GM19193 (cell line): ENCODE measurements around the gene CDC14A.

Experiments
- POLR2A ChIP-seq: IDR thresholded peaks from 4 replicates; pipeline ENCODE4 v1.6.1; 2011; ENCODE audit not compliant: insufficient read depth, insufficient read length; ENCODE audit errors: extremely low read depth

The CDC14A gene

GRCh38 chr1:100423832-100424337 is 71.6 kb downstream of the CDC14A start:
- TF ChIP-seq POLR2A = no peak

DNA sequence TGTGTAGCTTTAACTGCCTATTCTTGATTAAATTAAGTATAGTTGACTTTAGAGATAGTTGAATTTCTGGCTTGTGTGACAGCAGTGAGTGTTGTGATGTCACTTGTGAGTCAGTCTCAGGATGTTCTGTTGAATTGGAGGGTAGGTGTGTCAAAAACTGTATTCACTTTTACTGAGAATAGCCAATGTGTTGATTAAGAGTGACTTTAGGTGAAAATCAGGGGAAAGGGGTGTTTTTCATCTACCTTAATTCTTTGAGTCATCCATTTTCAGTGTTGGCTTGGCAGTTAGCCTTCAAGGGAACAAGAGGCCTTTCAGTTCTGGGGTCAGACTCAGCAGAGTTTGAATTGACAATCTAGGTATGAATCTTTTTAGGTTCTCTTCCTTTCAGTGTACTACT is 75.9 kb downstream of the CDC14A start:
- TF ChIP-seq POLR2A = no peak

DNA sequence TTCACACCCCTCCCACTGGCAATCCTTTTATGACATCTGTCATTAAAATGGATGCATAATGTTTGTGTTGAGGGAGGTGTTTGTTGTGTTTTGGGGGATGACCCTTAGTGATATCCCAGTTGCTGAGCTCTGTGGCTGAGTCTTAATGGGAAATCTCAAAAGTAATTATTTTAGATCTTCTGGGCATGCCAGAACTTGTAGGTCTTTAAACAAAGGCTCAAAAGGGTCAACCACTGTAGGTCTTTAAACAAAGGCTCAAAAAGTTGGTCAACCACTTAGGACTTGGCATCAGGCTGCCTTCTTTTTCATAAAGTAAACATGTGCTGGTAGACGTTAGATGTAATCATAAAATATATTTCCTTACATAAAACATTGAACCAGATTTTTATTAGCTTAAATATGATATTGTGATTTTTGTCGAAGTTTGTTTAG is 78.0 kb downstream of the CDC14A start:
- TF ChIP-seq POLR2A = no peak

GRCh38 chr1:100431954-100432353 is 79.6 kb downstream of the CDC14A start:
- no peak for TF ChIP-seq POLR2A

DNA sequence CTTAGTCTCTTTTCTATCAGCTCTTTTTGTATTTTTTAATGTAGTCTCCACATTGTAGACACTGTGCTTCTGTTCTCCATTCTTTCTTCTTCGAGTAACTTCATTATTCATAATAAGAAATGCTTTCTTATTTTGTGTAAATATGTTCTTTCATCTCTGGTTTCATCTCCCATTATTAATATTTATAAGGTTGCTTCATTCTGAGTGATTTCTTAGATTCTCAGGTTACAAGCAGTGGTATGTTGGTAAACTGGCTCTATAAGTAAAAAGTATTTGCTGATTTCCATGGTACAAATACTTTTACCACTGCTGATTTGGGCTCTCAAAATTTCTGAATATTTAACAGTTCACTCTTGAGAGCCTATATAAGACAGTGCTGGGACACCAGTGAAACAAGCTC is 81.3 kb downstream of the CDC14A start:
- no peak for TF ChIP-seq POLR2A

GRCh38 chr1:100434831-100435230 is 82.5 kb downstream of the CDC14A start:
- TF ChIP-seq POLR2A = no peak

GRCh38 chr1:100438375-100438774 is 86.1 kb downstream of the CDC14A start:
- no peak for TF ChIP-seq POLR2A

DNA sequence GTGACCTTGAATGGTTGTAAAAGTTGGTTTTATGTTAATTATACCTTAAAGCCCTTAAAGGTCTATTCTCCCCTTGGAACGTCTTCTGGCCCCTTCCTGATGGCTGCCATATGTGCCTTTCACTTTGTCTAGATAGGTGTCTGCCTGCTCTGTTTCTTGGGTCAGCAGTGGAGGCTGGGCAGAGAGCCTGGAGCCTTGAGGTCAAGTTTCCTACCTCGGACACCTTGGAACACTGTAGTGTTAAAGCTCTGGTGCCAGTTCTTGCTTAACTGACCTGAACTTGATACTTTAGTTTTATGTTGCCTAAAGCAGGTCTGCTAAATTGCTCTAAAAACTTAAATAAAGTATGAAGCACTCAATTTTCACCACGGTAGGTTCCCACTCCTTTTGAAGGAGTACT is 86.5 kb downstream of the CDC14A start:
- no peak for TF ChIP-seq POLR2A

- TF ChIP-seq POLR2A = no peak
Observed at GRCh38 chr1:100440075-100440809, 87.9 kb downstream of the CDC14A start.

- no peak for TF ChIP-seq POLR2A
Observed at GRCh38 chr1:100441146-100441545, 88.8 kb downstream of the CDC14A start.

GRCh38 chr1:100441651-100442050 is 89.3 kb downstream of the CDC14A start:
- no peak for TF ChIP-seq POLR2A

DNA sequence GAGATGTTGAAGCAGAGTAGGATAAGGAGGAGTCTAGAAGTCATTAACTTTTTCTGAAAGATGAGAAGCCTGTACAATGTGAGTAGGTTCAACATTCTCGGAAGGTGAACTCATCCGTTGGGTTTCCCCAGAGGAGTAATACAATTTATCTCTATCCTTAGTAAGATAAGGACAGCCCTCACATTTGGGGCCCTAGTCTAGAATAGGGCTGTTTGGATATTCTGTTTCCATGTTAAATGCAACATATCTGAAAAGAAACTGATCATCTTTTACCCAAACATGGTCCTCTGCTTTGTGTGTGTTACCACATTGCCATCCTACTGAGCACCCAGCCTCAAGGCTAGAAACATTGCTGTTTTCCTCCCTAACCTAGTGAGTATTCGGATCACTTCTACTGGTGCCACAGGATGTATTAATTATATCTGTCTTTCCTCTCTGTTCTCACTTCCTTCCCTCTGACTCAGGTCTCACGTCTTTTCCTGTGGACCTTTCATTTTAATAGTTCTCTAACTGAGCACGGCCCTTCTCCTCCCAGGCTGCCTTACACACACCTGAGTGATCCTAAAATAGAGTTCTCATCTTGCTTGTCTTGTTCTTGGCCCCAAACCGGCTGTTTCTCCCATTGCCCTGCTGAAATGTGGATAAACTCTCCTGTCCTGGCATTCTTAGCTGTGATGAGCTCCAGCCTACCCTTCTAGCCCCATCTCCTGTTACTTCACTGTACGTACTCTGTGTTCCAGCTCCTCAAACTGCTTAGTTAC is 91.7 kb downstream of the CDC14A start:
- TF ChIP-seq POLR2A = no peak

GRCh38 chr1:100445565-100445964 is 93.3 kb downstream of the CDC14A start:
- TF ChIP-seq POLR2A = no peak

DNA sequence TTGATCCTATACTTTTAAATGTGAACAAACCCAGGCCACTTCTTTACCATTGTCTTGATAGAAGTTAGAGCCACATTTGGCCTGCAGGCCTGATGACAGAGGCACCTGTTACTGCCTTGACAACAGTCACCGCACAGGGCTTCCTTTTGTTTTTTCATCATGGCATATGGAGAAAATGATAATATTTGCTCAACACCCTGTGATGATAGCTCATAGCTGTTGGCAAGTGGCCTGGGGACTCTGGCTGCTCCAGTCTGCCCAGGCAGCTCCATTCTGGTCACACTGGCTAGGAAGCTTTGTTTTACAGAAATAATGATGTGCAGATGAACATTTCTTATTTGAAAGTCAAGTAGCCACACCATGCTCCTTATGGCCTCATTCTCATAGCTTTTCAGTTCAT is 96.1 kb downstream of the CDC14A start:
- no peak for TF ChIP-seq POLR2A

DNA sequence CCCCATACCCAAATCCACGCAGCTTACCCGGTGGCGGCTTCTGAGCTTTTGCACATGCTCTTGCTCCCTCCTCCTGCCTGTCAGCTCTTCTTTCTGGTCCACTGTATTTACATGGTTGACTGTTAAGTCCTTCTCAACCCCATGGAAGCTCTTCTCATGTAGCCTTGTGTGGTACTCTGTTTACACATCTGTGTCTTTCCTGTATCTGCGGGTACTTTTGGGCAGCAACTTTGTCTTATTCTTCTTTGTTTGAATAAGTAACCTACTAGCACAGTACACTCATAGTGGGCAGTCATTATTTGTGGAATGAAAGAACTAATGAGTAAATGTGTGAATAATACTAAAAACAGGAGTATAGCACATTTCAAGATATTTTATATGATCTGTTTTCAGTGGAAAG is 97.2 kb downstream of the CDC14A start:
- TF ChIP-seq POLR2A = no peak

DNA sequence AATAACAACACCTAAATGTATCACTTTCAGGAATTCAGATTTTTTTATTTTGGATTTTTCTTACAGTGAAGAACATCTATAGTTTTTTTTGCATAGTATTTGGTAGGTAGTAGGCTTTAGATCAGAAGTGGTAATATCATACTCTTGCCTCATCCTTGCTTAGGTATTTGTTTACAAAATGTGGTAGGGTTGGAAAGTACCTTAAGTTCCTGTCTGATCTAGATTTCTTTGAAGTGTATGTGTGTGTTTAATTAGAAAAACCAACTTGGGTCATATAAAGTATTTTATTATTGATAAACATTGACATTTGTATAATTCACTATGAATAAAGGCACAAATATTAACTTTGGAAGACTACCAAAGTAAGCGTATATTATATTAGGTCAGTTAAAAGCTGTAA is 100.3 kb downstream of the CDC14A start:
- no peak for TF ChIP-seq POLR2A
